Epithelial cell of prostate (primary cell): Measurements from ENCODE around the gene RNU7-1.
A peak's percentile ranks its signal among the peaks of the same experiment; 100 is the strongest.

Experiments
- DNase-seq: peaks from one replicate; pipeline ENCODE4 v3.0.0-alpha.2; 2011; ENCODE audit warnings: low read depth, low spot score
- H3K27ac ChIP-seq: fragments of 450-650 bp; 2 replicates; pipeline ENCODE4 v1.5.1; 2017; ENCODE audit warnings: mild to moderate bottlenecking

RNU7-1 gene

DNA sequence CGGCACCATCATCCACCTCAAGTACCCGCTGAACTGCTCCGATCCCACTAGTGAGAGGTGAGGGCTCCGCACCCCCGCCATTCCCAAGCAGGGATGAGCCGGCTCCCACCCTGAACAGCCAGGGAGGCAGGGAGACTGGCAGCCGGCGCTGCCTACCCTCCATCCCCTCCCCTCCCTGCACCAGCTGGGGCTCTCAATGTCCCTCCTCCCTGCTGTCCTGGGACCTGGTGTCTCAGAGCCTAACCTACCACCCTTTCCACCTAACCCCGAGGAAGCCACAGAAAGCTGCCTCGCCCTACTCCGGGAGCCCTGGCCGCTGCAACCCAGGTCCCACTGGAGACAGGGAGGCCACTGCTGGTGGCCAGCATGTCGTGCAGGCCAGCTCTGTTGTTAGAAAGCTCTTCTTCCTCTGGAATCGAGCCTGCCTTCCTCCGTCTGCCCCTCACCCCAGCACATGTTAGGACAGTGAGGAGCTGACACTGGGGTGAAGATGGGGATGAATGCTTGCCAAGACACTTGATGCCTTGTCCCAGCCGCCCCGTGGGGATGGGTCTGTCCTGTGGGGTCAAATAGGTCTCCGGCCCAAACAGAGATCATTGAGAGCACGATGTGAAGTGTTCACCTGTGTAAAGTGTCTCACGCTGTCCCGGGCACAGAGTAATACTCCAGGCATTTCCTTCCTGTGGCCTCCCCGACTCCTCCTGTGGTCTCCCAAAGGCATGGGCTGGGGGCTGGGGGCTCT, 8.7 kb downstream of the RNU7-1 start:
- DNase-seq, result no peak
- no peak overlapping the region for H3K27ac ChIP-seq

DNA sequence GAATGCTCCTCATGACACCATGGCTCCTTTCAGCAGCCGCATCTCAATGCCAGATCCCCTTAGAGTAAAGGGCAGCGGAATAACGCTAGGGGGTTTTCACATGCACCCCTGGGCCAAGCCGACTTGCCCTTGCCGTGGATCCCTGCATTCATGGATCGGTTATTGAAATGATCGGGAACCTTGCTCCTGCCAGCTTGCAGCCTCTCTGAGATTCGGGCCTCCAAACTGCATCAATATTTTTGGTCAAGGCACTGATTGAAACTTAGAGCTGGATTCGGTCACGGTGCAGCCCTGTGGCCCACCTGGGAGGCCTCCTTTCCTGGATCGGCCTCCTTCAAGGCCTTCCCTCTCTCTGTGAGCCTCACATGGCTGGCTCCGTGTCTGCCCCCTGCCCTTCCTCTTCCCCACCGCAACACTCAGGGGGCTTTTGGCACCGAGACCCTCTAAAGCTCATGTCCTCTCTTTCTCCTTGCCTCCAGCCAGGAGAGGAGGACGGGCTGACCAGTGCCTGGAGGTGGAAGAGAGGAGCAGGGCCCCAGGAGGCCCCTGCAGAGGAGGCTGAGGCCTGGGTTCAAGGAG, 9.3 kb downstream of the RNU7-1 start:
- no peak overlapping the region for H3K27ac ChIP-seq
- no peak for DNase-seq

DNA sequence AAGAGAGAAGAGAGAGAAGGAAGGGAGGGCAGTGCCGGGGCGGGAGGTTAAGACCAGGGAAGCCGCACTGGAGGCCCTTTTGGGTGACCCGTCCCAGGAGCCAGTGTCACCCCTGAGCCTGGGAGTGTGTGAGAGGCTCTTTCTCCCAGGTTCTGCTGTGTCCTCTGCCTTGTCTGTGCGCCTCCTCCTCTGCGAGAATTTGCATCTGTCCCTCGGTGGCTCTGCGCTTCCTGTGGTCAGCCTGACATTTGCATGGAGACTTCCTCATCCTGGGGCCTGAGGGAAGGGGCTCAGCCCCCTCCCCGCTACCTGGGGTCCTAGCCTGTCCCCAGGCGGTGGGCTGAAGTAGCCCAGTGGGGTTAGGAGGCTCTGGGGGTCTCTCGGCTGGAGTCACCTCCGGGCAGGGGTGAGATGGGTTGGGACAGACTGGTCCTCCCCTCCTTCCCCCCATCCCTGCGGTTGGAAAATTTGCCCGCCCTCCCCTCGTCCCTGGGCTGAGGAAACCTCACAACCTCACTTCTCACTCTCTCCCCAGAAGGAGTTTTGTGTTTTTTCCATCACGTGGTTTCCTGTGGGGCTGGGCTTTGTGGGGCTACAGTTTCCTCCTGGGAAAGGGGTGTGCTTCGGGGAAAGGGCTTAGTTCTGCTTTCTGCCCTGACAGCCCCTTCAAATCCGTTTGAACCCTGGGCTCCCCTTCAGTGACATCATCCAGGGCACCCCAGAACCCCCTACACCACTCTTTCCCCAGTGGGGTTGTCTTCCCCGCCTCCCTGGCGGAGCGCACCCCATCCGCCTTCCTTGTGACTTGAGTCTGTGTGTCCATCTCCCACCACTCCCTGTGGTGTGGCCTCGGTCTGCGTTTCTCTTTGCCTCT, 10.1 kb downstream of the RNU7-1 start:
- no peak for DNase-seq
- no peak overlapping the region for H3K27ac ChIP-seq

DNA sequence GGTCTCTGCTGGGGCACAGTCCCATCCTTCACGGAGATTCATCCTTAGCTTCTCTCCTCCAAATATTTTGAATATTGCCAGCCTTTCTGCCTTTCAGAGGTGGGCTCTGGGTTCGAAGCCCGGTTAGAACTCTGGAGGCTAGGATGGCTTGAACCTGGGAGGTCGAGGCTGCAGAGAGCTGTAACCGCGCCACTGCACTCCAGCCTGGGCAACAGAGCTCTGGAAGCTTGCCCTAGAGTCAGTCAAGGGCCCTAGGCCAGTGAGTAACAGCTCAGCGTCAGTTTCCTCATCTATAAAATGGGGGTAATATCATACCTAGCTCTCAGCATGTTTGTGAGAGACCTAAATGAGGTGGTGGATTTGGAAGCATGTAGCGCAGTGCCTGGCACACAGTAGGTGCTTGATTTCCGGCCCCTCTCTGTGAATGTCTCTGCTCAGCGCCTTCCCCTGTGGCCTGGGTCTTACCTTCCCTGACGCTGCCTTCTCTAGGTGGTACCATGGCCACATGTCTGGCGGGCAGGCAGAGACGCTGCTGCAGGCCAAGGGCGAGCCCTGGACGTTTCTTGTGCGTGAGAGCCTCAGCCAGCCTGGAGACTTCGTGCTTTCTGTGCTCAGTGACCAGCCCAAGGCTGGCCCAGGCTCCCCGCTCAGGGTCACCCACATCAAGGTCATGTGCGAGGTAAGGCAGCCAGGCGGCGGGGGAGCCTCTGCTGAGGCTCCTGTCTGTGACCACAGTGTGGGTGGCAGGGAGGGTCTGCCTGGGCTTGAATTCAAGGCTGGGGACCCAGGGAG, 10.9 kb downstream of the RNU7-1 start:
- H3K27ac ChIP-seq, result no peak overlapping the region
- DNase-seq, result no peak

DNA sequence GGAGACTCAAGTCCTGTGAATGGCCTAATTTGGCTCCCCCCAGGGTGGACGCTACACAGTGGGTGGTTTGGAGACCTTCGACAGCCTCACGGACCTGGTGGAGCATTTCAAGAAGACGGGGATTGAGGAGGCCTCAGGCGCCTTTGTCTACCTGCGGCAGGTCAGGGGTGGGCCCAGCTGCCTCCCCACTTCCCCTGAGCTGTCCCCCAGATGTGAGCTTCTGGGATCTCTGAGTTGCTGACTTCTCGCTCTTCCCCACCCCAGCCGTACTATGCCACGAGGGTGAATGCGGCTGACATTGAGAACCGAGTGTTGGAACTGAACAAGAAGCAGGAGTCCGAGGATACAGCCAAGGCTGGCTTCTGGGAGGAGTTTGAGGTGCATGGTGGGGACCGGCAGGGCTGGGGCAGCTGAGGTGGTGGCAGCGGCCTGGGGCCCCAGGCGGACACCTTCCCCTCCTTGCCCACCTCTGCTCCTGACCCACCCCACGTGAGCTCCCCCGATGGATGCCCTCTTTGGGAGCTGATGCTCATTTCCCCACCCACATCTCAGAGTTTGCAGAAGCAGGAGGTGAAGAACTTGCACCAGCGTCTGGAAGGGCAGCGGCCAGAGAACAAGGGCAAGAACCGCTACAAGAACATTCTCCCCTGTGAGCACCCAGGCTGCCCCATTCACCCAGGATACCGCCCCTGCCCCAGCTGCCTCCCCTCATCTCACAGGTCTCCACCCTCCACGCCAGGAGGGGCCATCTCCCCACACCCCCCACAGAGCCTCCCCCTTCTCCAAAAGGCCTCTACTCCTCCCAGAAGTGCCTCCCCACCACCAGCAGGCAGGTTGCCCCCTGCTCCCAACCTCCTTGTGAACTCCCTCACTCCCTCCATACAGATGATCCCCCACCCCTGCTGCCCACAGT, 11.7 kb downstream of the RNU7-1 start:
- H3K27ac ChIP-seq, result no peak overlapping the region
- DNase-seq, result no peak

DNA sequence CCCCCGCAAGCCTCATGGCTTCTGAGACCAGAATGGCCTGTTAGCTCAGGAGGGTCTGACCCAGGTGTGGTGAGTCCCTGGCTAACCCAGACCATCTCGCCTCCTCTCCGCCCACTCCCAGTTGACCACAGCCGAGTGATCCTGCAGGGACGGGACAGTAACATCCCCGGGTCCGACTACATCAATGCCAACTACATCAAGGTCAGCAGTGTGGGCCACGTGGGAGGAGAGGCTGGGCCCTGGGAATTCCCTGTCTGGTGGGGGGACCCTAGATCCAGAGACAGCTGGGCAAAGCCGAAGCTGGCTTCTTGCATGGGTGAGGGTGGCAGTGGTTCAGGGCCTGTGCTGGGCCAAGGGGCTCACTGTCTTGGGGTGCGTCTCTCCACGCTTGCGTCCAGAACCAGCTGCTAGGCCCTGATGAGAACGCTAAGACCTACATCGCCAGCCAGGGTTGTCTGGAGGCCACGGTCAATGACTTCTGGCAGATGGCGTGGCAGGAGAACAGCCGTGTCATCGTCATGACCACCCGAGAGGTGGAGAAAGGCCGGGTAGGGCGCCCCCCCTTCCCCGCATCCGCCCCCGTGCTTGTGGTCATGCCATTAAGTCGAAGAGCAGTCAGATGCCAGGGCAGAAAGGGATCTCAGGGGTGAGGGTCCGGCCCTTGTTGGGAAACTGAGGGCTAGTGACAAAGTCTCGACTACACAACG, 12.6 kb downstream of the RNU7-1 start:
- no peak for DNase-seq
- no peak overlapping the region for H3K27ac ChIP-seq

DNA sequence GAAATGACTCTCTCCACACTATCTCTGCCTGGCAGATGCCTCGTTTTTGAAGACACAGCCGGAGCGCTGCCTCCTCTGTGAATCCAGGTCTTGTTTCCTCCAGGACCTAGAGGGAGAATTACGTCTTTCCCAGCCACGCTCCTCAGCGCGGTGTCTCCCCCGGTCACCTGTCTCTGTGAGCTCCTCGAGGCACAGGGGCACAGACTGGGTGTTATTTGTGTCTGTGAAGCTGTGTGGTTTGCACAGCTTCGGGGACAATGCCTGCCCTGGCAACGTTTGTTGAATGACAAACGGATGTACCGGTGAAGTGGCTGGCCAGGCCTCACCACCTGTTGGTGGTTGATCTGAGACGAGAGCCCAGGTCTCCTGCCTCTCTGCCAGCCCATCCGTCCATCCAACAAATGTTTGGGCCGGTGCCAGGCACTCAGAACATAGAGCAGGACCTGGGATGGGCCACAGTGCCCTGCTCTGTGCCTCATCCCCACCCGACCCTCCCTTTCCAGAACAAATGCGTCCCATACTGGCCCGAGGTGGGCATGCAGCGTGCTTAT, 13.6 kb downstream of the RNU7-1 start:
- DNase-seq, result no peak
- H3K27ac ChIP-seq, result no peak overlapping the region

DNA sequence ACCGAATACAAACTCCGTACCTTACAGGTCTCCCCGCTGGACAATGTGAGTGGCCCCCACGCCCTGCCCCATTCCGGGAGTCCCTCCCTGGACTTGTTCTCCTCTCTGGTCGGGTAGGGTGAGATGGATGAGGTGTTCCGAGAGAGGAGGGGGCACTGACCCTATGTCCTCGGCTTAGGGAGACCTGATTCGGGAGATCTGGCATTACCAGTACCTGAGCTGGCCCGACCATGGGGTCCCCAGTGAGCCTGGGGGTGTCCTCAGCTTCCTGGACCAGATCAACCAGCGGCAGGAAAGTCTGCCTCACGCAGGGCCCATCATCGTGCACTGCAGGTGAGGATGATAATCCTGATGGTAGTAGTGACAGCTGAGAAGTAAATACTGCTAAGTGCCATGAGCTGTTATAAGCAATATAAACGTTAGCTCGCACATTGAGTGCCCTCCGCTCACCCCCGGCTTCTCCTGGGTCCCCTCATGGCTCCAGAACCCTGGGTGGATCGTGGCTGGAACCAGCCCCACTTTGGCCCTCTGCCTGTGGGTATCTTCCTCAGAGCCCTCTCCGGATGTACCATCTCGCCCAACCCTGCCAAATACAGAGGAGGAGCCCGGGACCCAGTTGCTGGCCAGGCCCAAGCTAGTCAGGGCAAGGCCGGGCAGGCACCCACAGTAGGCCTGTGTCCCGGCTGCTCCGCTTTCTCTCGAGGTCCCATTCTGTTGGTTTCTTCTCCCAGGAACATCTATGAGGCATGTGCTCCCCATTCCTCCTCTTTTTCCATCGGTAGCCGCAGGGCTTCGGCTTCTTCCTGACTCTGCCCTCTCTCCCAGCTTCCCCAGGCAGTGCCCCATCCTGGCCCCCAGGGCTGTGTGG, 14.4 kb downstream of the RNU7-1 start:
- no peak overlapping the region for H3K27ac ChIP-seq
- DNase-seq, result no peak

DNA sequence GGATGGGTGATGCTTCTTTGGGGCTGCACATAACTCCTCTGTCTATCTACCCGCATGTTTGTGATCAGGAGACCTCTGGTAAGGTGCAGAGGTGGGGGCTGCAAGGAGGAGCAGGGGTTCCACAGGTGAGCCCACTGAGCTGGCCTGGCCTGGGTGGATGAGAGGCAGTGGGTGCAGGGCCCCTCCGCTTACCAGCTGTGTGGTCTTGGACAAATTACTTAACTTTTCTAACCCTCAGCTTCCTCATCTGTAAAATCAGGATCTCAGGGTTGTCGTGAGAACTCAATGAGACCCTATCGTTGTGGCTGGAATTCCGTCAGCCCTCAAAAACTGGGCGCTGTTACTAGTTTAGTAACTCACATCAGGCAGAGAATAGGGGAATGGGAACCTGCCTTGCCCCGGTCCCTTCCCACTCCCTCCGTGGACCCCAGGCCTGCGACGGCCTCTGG, 15.0 kb downstream of the RNU7-1 start:
- no peak overlapping the region for H3K27ac ChIP-seq
- no peak for DNase-seq

DNA sequence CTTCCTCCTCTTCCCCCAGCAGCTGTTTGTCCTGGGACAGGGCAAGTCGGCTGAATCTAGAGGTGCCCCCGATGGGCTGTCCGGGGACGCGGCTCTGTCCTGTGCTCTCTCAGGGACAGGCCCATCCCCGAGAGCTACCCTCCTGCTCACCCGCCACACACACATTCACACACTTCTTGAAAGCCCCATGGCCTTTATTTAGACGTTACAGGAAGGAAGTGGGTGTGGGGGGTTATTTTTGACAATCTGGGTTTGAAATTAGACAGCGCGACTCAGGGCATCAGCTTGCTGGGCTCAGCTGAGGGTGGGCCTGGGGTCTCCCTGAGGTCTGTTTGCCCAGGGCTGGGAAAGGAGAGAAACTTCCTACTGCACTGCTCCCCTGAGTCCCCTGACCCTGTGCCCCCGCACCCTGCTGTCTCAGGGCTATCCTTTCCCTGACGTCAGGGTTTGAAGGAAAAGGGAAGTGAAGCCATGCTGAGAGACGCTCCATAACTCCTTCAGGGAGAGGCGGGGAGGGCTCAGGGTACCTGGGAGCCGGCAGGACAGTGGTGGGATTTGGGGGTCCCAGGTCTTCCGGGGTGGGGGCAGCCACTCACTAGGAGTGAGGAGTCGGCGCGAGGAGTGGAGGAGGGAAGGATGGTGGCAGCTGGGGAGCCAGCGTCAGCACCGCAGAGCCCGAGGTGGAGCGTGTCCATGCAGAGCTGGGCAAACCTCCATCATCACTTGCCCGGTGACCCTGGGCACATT, 15.6 kb downstream of the RNU7-1 start:
- no peak for DNase-seq
- no peak overlapping the region for H3K27ac ChIP-seq

DNA sequence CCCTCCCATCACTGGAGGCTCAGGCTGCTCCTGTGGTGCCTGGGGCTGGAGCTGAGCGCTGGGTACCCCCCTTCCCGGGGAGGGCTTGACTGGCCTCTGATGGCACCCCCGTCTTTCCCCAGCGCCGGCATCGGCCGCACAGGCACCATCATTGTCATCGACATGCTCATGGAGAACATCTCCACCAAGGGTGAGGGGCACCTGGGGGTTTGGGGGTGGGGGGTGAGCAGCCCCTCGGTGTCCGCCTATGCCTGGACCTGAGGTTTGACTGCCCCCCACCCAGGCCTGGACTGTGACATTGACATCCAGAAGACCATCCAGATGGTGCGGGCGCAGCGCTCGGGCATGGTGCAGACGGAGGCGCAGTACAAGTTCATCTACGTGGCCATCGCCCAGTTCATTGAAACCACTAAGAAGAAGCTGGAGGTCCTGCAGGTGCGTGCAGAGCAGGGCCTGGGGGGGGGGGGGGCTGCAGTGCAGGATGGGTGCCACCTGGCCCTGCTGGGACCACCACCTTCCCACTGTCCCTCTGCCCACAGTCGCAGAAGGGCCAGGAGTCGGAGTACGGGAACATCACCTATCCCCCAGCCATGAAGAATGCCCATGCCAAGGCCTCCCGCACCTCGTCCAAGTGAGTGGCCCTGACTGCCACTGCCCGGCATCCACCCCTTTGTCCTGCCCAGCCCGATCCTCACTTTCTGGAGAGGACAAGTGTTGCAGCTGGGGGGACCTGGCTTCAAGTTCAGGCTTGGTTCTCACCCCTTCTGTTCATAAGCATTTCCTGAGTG, 16.4 kb downstream of the RNU7-1 start:
- DNase-seq, result no peak
- H3K27ac ChIP-seq, result no peak overlapping the region

DNA sequence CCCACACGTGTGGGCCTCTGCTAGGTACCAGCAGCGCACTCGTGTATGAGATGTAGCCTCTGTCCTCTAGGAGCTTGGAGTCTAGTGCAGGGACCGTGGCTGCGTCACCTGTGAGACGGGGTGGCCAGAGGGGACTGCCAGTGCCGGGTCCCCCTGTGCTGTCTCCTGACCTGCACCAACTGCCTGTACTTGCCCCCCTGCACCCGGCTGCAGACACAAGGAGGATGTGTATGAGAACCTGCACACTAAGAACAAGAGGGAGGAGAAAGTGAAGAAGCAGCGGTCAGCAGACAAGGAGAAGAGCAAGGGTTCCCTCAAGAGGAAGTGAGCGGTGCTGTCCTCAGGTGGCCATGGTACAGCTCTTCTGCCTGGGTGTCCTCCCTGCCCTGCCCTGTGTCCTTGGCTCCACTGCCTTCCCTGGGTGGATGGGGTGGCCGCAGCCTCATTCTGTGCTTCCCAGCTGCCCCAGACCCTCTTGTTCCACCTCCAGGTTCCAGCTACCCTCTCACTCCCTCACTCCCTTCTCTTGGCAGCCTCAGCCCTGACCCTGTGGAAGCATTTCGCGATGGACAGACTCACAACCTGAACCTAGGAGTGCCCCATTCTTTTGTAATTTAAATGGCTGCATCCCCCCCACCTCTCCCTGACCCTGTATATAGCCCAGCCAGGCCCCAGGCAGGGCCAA, 17.1 kb downstream of the RNU7-1 start:
- peak overlapping the region; percentile 95 for H3K27ac ChIP-seq
- DNase-seq, result no peak

DNA sequence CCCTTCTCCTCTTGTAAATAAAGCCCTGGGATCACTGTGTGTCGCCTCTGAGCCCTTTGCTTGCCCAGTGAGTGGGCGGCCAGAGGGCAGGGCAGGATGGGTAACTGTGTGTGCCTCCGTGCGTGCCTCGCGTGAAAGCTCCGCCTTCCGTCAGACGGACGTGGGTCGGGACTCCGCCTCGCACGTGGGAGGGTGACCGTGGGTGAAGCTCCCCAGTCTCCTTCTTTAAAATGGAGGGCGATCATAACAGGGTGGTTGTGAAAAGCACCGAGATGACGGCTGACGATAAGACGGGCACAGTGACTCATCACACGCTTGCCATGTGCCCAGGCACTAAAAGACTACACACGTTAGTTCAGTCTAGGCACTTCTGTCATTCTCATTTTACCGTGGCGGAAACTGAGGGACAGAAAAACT, 17.7 kb downstream of the RNU7-1 start:
- peak overlapping the region; percentile 95 for H3K27ac ChIP-seq
- no peak for DNase-seq

DNA sequence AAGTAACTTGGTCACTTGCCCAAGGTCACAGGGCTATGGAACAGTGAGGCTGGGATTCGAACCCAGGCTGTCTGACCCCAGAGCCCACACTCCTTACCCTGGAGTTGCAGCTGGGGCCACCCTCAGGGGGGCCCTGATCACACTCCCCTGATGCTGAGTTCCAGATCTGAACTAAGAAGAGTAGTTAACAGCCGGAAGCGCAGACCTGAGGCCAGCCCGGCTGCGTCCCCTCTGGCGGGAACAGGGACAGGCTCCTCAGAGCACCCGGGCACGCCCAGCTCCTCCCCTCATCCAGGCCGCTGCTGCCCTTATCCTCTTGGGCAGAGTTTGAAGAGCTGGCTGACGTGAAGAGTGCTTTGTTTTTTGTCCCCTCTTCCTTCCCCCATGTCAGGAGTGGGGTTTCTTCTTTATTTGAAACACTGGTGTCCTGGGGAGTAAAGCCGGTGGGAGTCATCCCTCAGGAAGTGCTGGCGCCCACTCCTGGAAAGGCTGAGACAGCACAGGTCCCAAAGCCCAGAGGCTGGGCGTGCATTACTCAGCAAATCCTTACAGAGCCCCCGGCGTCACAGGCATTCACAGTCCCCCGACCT, 18.2 kb downstream of the RNU7-1 start:
- H3K27ac ChIP-seq, result peak overlapping the region; percentile 95
- DNase-seq, result no peak
